Measurements from ENCODE around the gene TTLL9. TPM values are rescaled to one million over a fixed set of nuclear protein-coding genes. Genes with fewer than 3 reads are reported as not detected.

Gene TTLL9
- total and polyA plus RNA-seq, 2 of the 13 experiments (the other 11 are each of a cell fraction or from before 2014, with no cell fraction given) = not detected

- TF ChIP-seq, protein P1, sequence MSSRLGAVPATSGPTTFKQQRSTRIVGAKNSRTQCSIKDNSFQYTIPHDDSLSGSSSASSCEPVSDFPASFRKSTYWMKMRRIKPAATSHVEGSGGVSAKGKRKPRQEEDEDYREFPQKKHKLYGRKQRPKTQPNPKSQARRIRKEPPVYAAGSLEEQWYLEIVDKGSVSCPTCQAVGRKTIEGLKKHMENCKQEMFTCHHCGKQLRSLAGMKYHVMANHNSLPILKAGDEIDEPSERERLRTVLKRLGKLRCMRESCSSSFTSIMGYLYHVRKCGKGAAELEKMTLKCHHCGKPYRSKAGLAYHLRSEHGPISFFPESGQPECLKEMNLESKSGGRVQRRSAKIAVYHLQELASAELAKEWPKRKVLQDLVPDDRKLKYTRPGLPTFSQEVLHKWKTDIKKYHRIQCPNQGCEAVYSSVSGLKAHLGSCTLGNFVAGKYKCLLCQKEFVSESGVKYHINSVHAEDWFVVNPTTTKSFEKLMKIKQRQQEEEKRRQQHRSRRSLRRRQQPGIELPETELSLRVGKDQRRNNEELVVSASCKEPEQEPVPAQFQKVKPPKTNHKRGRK (CRISPR knock-in tag; IDR thresholded peaks at IDR 0.05) = no peak
- no peak for TF ChIP-seq ZNF784 (CRISPR knock-in tag; IDR thresholded peaks at IDR 0.05; ENCODE audit: borderline replicate concordance)
- no peak for TF ChIP-seq ZEB1 (IDR thresholded peaks at IDR 0.05; ENCODE audit: insufficient replicate concordance, low read depth)
- 0 out of 2 replicates have a peak, but pooled peaks have one; percentile 38 for TF ChIP-seq TRAFD1 (CRISPR knock-in tag; IDR thresholded peaks at IDR 0.05; ENCODE audit: borderline replicate concordance)
- TF ChIP-seq ZNF766 (CRISPR knock-in tag; IDR thresholded peaks at IDR 0.05; ENCODE audit: borderline replicate concordance) = no peak
- TF ChIP-seq, protein P2, sequence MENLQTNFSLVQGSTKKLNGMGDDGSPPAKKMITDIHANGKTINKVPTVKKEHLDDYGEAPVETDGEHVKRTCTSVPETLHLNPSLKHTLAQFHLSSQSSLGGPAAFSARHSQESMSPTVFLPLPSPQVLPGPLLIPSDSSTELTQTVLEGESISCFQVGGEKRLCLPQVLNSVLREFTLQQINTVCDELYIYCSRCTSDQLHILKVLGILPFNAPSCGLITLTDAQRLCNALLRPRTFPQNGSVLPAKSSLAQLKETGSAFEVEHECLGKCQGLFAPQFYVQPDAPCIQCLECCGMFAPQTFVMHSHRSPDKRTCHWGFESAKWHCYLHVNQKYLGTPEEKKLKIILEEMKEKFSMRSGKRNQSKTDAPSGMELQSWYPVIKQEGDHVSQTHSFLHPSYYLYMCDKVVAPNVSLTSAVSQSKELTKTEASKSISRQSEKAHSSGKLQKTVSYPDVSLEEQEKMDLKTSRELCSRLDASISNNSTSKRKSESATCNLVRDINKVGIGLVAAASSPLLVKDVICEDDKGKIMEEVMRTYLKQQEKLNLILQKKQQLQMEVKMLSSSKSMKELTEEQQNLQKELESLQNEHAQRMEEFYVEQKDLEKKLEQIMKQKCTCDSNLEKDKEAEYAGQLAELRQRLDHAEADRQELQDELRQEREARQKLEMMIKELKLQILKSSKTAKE (CRISPR knock-in tag; IDR thresholded peaks at IDR 0.05; ENCODE audit: borderline replicate concordance) = no peak
- TF ChIP-seq ZBTB38 (CRISPR knock-in tag; IDR thresholded peaks at IDR 0.05) = 0 out of 2 replicates have a peak, but pooled peaks have one; percentile 40
- peak; percentile 24; the same call in 1 of the 2 replicates for TF ChIP-seq SIN3A (IDR thresholded peaks at IDR 0.05; ENCODE audit: borderline replicate concordance, low read depth, low read length)
- 0 out of 2 replicates have a peak, but pooled peaks have one; percentile 40 for TF ChIP-seq ZNF703 (CRISPR knock-in tag; IDR thresholded peaks at IDR 0.05; ENCODE audit: borderline replicate concordance)
- TF ChIP-seq CREM (IDR thresholded peaks at IDR 0.05) = no peak
- TF ChIP-seq CREM (CRISPR knock-in tag; IDR thresholded peaks at IDR 0.05) = no peak
- TF ChIP-seq FOXP1 (IDR thresholded peaks at IDR 0.05) = no peak
- TF ChIP-seq FOXP1 (CRISPR knock-in tag; IDR thresholded peaks at IDR 0.05) = no peak
- no peak for TF ChIP-seq NFYB (CRISPR knock-in tag; IDR thresholded peaks at IDR 0.05)
- no peak for TF ChIP-seq SMC3 (IDR thresholded peaks at IDR 0.05; ENCODE audit: low read length)
- no peak for TF ChIP-seq NPAS2 (CRISPR knock-in tag; IDR thresholded peaks at IDR 0.05; ENCODE audit: borderline replicate concordance)
- peak; percentile 62 for TF ChIP-seq ZFY (CRISPR knock-in tag; IDR thresholded peaks at IDR 0.05)
- 0 out of 2 replicates have a peak, but pooled peaks have one; percentile 26 for TF ChIP-seq ZNF281 (CRISPR knock-in tag; IDR thresholded peaks at IDR 0.05; ENCODE audit: borderline replicate concordance)
- peak; percentile 30; the same call in 1 of the 2 replicates for TF ChIP-seq HOXA3 (CRISPR knock-in tag; IDR thresholded peaks at IDR 0.05)
- peak; percentile 51; the same call in 1 of the 2 replicates for TF ChIP-seq MTF2 (CRISPR knock-in tag; IDR thresholded peaks at IDR 0.05; ENCODE audit: borderline replicate concordance)
- TF ChIP-seq NCOR1 (IDR thresholded peaks at IDR 0.05; ENCODE audit: borderline replicate concordance, low read length) = no peak
These were observed at the start of gene TTLL9, which contains the start of gene DUSP15 (continued) for GRCh38 chr20:31869942-31870725.

Measured in HepG2 (cell line).